SK-N-MC (cell line): Measurements from ENCODE around the gene NCF2.

Source experiments
- DNase-seq: peaks from one replicate; pipeline ENCODE4 v3.0.0-alpha.2; 2011; ENCODE audit warnings: low read depth, low spot score
- H3K27ac ChIP-seq: fragments of 200-600 bp; sonication (generic); 2 replicates; pipeline ENCODE4 v1.5.1; 2016; ENCODE audit warnings: mixed run types
- H3K36me3 ChIP-seq: fragments of 200-600 bp; sonication (generic); 2 replicates; pipeline ENCODE4 v1.6.1; 2017; ENCODE audit warnings: antibody characterized with exemption, low read length, mixed read lengths; ENCODE audit not compliant: insufficient read depth
- H3K4me3 ChIP-seq: fragments of 200-600 bp; sonication (generic); 2 replicates; pipeline ENCODE4 v1.5.1; 2016
- H3K9ac ChIP-seq: fragments of 200-600 bp; sonication (generic); 2 replicates; pipeline ENCODE4 v1.8.0; 2017; ENCODE audit warnings: mixed run types, mixed read lengths; ENCODE audit not compliant: insufficient read length
- H3K9me3 ChIP-seq: fragments of 200-600 bp; sonication (generic); 2 replicates; pipeline ENCODE4 v1.6.1; 2017; ENCODE audit warnings: low read depth, mild to moderate bottlenecking, antibody characterized with exemption, low read length, moderate library complexity, mixed read lengths
- EZH2 ChIP-seq: fragments of 200-600 bp; sonication (generic); IDR thresholded peaks from one replicate; pipeline ENCODE4 v1.6.1; 2017; ENCODE audit warnings: antibody characterized with exemption
- FOXP2 ChIP-seq: optimal IDR thresholded peaks from 2 replicates; pipeline ENCODE3; 2011; ENCODE audit warnings: mild to moderate bottlenecking, moderate library complexity; ENCODE audit not compliant: insufficient read depth; ENCODE audit errors: extremely low read length, control extremely low read depth
- POLR2AphosphoS5 ChIP-seq: IDR thresholded peaks from 2 replicates; pipeline ENCODE4 v1.6.1; 2012; ENCODE audit warnings: mild to moderate bottlenecking, low read depth, low read length, borderline replicate concordance

NCF2 gene

DNA sequence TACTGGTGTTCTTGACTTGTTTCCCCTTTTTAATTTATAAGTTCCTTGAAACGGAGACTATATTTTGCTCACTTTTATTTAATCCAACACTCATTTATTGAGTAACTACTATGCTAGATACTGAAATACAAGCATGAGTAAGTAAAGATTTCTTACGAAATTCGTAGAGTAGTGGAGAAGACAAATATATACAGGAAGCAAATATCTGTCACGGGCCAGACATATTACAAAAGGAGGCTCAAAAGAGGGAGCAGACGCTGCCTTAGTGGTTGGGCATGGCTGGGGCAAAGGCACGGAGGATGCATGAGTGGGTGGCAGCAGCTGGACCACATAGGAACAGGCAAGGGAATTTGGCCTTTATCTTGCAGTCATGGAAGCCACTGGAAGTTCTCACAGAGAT is 6.8 kb downstream of the NCF2 start:
- Histone ChIP-seq H3K4me3 (no peak overlapping the region), H3K9me3 (no peaks in the 10 kb centered on the region), H3K27ac (no peak overlapping the region), H3K9ac (no peak overlapping the region), H3K36me3 (no peaks in the 10 kb centered on the region)
- TF ChIP-seq EZH2 (no peak), FOXP2 (no peak), POLR2AphosphoS5 (no peak)
- no peak for DNase-seq

DNA sequence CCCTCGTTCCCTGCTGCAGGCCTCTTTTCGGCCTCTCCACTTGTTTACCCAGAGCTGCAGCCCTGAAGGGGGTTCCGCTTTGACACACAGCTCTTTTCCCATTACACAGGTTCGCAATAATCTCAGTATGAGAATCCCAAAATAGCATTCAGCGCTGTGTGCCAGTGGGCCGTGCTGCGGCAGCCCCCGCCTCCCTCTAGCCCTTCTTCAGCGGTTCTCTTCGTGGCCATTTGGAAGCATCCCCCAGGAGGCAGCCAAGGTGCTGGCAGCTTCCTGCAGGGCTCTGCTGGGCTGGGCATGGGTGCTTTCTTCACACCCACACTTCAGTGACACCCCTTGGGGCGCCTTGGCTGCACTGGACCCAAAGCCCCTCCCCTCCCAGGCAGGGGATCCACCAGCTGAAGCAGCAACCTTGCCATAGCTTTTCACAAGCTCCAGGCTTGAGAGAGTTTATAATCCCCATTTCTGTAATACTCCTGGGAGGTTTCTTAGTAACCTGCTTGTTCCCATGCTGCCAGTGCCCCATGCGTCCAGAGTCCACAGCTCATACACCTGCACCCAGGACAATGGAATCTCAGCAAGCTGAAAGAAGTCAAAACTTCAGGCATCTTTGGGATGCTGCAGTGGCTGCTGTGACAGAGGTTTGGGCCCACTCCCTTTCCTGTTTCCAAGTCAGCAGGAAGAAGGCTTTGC is 8.1 kb downstream of the NCF2 start:
- no peak for DNase-seq
- TF ChIP-seq EZH2 (no peak), POLR2AphosphoS5 (no peak), FOXP2 (no peak)
- Histone ChIP-seq H3K4me3 (no peak overlapping the region), H3K9ac (no peak overlapping the region), H3K9me3 (no peaks in the 10 kb centered on the region), H3K36me3 (no peaks in the 10 kb centered on the region), H3K27ac (no peak overlapping the region)

DNA sequence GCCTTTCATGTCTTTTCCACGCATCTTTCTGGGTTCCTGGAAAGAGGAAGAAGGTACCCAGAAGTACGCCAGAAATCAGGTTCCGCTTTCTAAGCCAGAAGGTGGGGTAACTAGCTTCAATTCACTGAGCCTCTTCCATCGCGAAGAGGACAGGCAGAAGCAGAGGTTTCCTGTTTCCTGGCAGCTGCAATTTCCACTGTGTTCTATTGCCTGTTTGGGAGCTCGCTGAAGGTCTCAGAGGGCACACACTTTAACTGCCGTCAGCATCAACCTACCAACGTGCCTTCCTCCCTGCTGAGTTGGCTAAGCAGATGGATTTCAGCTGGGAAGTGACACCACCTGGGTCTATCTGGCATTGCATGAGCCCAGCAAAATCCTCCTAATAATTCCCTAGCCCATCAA is 10.0 kb downstream of the NCF2 start:
- Histone ChIP-seq H3K9ac (no peak overlapping the region), H3K9me3 (no peaks in the 10 kb centered on the region), H3K36me3 (no peaks in the 10 kb centered on the region), H3K27ac (no peak overlapping the region), H3K4me3 (no peak overlapping the region)
- no peak for DNase-seq
- TF ChIP-seq EZH2 (no peak), POLR2AphosphoS5 (no peak), FOXP2 (no peak)

DNA sequence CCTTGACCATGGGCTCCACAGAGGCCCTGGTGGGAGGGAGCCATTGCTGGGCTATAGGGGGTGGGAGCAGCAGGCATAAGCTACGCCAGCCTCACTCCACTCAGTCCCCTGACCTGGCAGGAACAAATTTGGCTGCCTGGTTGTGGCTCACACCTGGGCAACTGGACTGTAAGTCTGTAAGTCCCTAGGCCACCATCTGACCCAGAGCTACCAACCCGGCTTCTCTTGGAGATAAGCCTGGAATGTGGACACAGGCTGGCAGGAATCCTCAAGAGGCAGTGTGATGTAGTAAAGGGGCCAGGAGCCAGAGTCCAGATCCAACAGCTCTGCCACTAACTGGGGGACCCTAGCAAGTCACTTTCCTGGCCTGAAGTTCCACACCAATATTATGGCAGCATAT is 11.4 kb downstream of the NCF2 start:
- no peaks in the 10 kb centered on the region for H3K9me3 ChIP-seq
- no peaks in the 10 kb centered on the region for H3K36me3 ChIP-seq
- no peak for DNase-seq
- no peak overlapping the region for H3K4me3 ChIP-seq
- no peak overlapping the region for H3K27ac ChIP-seq
- H3K9ac ChIP-seq = no peak overlapping the region
- TF ChIP-seq EZH2 (no peak), POLR2AphosphoS5 (no peak), FOXP2 (no peak)

DNA sequence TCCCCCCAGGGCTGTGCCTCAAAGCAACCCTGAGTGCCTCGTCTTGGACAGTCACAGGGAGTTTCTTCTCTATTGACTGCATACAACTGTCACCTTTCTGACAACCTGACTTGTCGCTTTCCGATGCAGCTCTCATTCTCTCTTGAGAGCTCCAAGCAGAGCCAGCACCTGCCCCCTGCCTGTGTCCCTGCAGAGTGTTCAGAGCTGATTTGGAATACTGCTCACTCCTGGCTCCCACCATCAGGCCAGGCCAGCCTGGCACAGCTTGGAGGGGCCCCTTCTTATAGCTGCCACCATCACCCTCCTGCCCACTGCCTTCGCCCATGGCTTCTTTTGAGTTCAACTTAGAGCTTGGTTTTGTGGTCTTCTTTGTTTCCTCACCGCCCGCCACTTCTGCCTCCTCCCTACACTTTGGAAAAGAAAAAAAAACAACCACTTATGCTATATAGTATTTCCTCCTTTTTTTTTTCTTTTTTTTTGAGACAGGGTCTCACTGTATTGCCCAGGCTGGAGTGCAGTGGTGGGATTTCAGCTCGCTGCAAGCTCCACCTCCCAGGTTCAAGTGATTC is 12.3 kb downstream of the NCF2 start:
- H3K27ac ChIP-seq = no peak overlapping the region
- TF ChIP-seq FOXP2 = no peak
- TF ChIP-seq POLR2AphosphoS5 = no peak
- no peak for TF ChIP-seq EZH2
- no peak overlapping the region for H3K9ac ChIP-seq

DNA sequence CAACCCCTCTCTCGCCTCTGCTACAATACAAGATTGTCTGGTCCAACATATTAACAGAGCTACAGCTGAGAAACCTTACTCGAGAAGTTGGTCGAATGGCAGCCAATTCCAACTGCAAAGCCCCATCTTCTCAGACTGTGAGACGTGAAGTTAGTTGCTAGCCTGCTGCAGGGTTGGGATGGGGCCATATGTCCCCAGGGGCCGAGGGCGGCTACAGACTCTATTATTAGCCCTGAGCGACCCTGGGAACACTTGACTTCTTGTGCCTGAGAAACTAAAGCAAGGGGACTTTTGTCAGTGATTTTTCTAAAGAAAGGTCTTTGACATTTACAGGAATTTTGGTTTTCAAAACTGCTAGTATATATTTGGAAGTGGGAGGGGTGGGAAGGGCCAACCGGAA is 13.7 kb downstream of the NCF2 start:
- Histone ChIP-seq H3K9me3 (no peaks in the 10 kb centered on the region), H3K4me3 (no peak overlapping the region), H3K27ac (no peak overlapping the region), H3K36me3 (no peaks in the 10 kb centered on the region), H3K9ac (no peak overlapping the region)
- TF ChIP-seq POLR2AphosphoS5 (no peak), FOXP2 (no peak), EZH2 (no peak)
- no peak for DNase-seq

More for the DNA sequence above, 12.3 kb downstream of the NCF2 start:
- DNase-seq = no peak
- Histone ChIP-seq H3K4me3 (no peak overlapping the region), H3K9me3 (no peaks in the 10 kb centered on the region), H3K36me3 (no peaks in the 10 kb centered on the region)

DNA sequence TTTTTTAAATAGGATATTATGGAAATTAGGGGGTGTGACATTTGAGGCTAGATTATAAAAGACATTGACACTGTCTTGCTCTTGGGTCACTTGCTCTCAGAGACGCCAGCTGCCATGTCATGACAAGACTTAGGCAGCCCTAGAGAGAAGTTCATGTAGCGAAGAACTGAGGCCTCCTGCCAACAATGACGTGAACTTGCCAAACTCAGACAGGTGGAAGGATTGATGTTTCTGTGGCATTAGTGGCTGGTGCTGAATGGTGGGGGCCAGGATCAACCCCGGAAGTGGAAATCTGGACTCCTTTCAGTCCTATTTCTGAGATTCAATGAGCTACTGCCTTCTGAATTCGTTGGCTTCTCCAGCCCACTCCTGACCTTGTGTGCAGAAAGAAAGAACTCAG is 14.7 kb downstream of the NCF2 start:
- Histone ChIP-seq H3K36me3 (no peaks in the 10 kb centered on the region), H3K9me3 (no peaks in the 10 kb centered on the region), H3K9ac (no peak overlapping the region), H3K4me3 (no peak overlapping the region), H3K27ac (no peak overlapping the region)
- TF ChIP-seq FOXP2 = no peak
- no peak for TF ChIP-seq POLR2AphosphoS5
- TF ChIP-seq EZH2 = no peak
- DNase-seq = no peak

DNA sequence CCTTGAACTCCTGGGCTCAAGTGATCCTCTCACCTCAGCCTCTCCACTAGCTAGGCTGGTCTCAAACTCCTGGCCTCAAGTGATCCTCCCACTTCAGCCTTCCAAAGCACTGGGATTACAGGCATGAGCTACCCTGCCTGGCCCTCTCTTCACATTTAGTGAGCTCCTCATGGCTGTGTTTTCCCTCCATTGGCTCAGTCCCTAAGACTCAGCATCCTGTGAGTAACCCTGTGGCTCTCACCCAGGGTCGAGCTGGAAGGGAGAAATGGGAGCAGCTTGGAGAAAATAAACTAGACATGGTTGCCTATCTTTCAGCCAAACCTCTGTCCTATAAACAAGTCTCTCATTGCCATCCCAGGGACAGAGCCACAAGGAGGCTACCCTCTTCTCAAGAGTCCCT is 17.5 kb downstream of the NCF2 start:
- TF ChIP-seq FOXP2 = no peak
- no peak for TF ChIP-seq EZH2
- TF ChIP-seq POLR2AphosphoS5 = no peak
- DNase-seq = no peak
- Histone ChIP-seq H3K9ac (no peak overlapping the region), H3K9me3 (no peaks in the 10 kb centered on the region), H3K4me3 (no peak overlapping the region), H3K36me3 (no peaks in the 10 kb centered on the region), H3K27ac (no peak overlapping the region)
